Right lobe of liver (tissue), 6 donors: ENCODE results near the gene CMTM5. TPM values are rescaled to one million over a fixed set of nuclear protein-coding genes. Genes with fewer than 3 reads are reported as not detected.
"Not testable (repeated sequence)": the region's sequence is repeated elsewhere in the genome, so short reads cannot be mapped to it uniquely, and the experiment has no call there.

Source experiments
- ATAC-seq, 4 donors: fragments of 200-7000 bp; cut with Tn5 transposase; one replicate each; pipeline ENCODE4 v1.9.1; 2020; ENCODE audit warnings: mild to moderate bottlenecking in 4 of 4, moderate library complexity in 4 of 4
- DNase-seq, 3 donors: peaks; one replicate each; pipeline ENCODE4 v3.0.0-alpha.2; 2020
- H3K27ac ChIP-seq, 3 donors: fragments of 200-600 bp; one replicate each; pipeline ENCODE4 v1.8.0; 2022
- H3K27me3 ChIP-seq, 2 donors: fragments of 200-600 bp; one replicate each; pipeline ENCODE4 v1.8.0; 2022
- H3K36me3 ChIP-seq, 4 donors: fragments of 200-600 bp; sonication (generic) in 1 of 4; one replicate each; pipeline versions ENCODE4 v1.5.1 to v1.8.0; 2017 to 2022; ENCODE audit warnings: control low read depth in 1 of 4
- H3K4me1 ChIP-seq, 4 donors: fragments of 200-600 bp; sonication (generic) in 1 of 4; one replicate each; pipeline versions ENCODE4 v1.5.1 to v1.8.0; 2017 to 2022; ENCODE audit warnings: control low read depth in 1 of 4
- H3K4me3 ChIP-seq, 3 donors: fragments of 200-600 bp; one replicate each; pipeline ENCODE4 v1.8.0; 2022
- H3K9me3 ChIP-seq, 4 donors: fragments of 200-600 bp; sonication (generic) in 1 of 4; one replicate each; pipeline versions ENCODE4 v1.5.1 to v1.8.0; 2017 to 2022; ENCODE audit warnings: control low read depth in 1 of 4
- CTCF ChIP-seq, 4 donors: fragments of 200-600 bp in 3 of 4; fragments of 450-650 bp in 1 of 4; IDR thresholded peaks; one replicate each; pipeline versions ENCODE4 v1.5.1 to v1.8.0; 2016 to 2022; ENCODE audit warnings: antibody characterized with exemption in 4 of 4, mild to moderate bottlenecking in 2 of 4
- POLR2A ChIP-seq: fragments of 450-650 bp; IDR thresholded peaks from one replicate; pipeline ENCODE4 v1.6.1; 2017; ENCODE audit warnings: antibody characterized with exemption, mild to moderate bottlenecking
- WGBS: methylation state at CpG from one replicate; pipeline ENCODE4 v1.1.6; 2018; ENCODE audit warnings: low coverage, low lambda C conversion rate; ENCODE audit not compliant: insufficient coverage; ENCODE audit errors: missing lambda C conversion rate; 5-methylcytosine and 5-hydroxymethylcytosine counted together
- intact Hi-C, 2 donors: fragments of 100-400 bp; cut with DNase I; formaldehyde crosslinking; loops; one replicate each; pipeline versions ENCODE4 v1.11.2 to v1.14.1; 2022
- total RNA-seq, 6 experiments: library from RNA; depleted of rRNA in 2 of 6; stranded (reverse); fragments of >200 nt in 2 of 6; fragmentation: NEBNext Ultra II Directional in 3 of 6; extraction: Animal tissue kit (Norgen Biotek cat#: 25700) in 3 of 6; gene quantifications; one replicate each; pipeline versions ENCODE4 v1.1.0 to v1.2.4, GENCODE V29; 2016 to 2023
- donor health status: DM: no; HTN: yes; CAD: no.
- donor health status: DM: no; HTN: no; CAD: no.
- donor health status: DM: no; HTN: no; CAD: no.
- donor health status: DM: no; HTN: yes; CAD: no.
- donor health status: DM: no; HTN: yes; CAD: no.

CMTM5 gene
- total RNA-seq, 6 experiments from 2014 or later = 0.32 to 0.49 TPM; not detected in 4

DNA sequence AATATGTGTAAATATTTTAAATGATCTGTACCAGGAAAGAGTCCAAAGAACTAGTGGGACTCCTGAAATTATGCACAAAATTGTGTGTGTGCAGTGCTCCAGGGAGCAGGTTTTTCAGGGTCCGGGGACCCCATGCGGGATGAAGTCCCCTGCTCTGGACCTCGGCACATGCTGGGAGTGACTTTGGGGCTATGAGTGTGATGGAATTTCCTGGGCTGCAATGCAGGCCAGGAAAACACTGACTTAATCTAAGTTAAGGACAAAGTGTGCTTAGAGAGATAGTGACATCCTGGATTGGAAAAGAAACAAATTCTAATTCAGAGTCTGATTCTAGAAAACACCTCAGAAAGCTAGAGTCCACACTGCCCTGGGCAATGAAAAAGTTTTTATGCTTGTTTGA, 37.4 kb downstream of the CMTM5 start:
- H3K27ac ChIP-seq = no peak overlapping the region
- DNase-seq (no peak), ATAC-seq (peak in 2 of 4 donors; percentile 30 to 57)
- H3K4me3 ChIP-seq = no peak overlapping the region
- no peaks in the 10 kb centered on the region for H3K9me3 ChIP-seq
- H3K36me3 ChIP-seq = no peaks in the 10 kb centered on the region
- intact Hi-C loops = no loop called here
- no peaks in the 10 kb centered on the region for H3K27me3 ChIP-seq
- H3K4me1 ChIP-seq = no peaks in the 10 kb centered on the region
- TF ChIP-seq POLR2A (no peak), CTCF (IDR thresholded peaks at IDR 0.05) (no peak)
- 39% methylated on average over 3 of the region's 3 CpGs for WGBS

DNA sequence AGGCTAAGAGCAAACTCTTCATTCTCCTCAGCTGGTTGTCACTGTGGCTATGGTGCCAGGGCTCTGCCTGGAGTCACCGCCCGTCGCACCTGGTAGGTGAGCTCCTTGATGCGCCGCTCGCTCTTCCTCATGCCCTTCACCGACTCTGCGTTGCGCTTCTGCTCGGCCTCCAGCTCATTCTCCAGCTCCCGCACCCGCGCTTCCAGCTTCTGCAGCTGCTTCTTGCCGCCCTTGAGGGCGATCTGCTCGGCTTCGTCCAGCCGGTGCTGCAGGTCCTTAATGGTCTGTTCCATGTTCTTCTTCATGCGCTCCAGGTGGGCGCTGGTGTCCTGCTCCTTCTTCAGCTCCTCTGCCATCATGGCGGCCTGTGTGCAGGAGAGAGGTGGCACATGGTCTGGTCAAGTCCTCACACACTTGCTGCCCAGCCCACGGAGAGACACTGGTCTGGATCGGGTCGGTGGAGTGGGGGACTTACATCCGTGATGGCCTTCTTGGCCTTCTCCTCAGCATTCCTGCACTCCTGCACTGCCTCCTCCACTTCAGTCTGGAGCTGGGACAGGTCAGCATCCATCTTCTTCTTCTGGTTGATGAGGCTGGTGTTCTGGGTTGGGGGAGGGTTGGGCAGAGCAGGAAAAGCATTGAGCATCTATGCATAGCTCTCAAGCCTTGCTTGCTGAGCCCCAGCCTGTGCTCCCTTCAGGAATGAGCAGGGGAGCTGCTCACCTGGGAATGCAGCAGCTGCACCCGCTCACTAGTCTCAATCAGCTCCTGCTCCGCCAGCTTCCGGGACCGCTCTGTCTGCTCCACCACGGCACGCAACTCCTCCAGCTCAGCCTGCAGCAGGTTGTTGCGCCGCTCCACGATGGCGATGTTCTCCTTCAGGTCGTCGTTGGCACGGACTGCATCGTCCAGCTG, 38.3 kb downstream of the CMTM5 start:
- DNase-seq (no peak), ATAC-seq (peak in 1 of 4 donors; percentile 9)
- Histone ChIP-seq H3K9me3 (no peaks in the 10 kb centered on the region), H3K27ac (no peak overlapping the region), H3K27me3 (no peaks in the 10 kb centered on the region), H3K36me3 (no peaks in the 10 kb centered on the region), H3K4me3 (no peak overlapping the region), H3K4me1 (no peaks in the 10 kb centered on the region)
- intact Hi-C loops = no loop called here
- 93% methylated on average over 11 of the region's 39 CpGs for WGBS
- TF ChIP-seq CTCF (IDR thresholded peaks at IDR 0.05) (no peak), POLR2A (no peak)

DNA sequence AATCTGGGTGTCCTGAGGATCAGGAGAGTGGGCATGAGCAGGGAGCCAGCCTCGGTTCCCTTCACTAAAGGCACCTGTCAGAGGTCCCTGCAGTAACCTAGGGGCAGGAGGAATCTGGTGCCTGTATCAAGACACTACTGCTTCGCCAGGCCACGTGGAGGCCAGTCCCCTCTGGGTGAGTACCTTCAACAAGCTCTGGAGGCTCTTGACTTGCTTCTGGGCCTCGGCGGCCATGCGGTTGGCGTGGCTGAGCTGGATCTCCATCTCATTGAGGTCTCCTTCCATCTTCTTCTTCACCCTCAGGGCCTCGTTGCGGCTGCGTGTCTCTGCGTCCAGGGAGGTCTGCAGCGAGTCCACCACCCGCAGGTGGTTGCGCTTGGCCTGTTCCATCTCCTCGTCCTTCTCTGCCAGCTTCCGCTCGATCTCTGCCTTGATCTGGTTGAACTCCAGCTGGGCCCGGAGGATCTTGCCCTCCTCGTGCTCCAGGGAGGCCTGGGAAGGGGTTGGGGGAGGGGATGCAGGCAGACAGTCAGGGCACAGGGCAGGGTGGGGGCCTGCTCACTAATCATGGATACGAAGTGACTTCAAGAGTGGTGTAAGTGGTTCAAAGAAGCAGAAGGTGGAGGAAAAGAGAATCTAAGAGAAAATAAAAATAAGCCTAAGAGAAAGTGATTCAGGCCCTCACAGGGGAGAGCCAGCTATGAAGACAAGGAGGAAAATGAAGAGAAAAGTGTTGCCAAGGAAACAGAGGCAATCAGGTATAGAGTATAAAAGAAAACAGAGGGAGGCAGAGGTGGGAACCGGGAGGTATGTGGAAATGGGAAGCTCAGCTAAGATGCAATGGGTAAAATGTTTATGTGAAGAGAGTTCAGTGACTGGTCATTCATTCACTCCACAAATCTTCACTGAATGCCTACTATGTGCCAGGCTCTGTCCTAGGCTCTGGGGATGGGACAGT, 39.3 kb downstream of the CMTM5 start:
- Histone ChIP-seq H3K36me3 (no peaks in the 10 kb centered on the region), H3K9me3 (no peaks in the 10 kb centered on the region), H3K27ac (no peak overlapping the region), H3K27me3 (no peaks in the 10 kb centered on the region), H3K4me3 (no peak overlapping the region), H3K4me1 (no peaks in the 10 kb centered on the region)
- no peak for DNase-seq
- WGBS = 47% methylated on average over 5 of the region's 21 CpGs
- ATAC-seq = no peak
- no peak for TF ChIP-seq POLR2A
- TF ChIP-seq CTCF (IDR thresholded peaks at IDR 0.05) = no peak
- intact Hi-C loops = no loop called here

- H3K27me3 ChIP-seq = no peaks in the 10 kb centered on the region
- TF ChIP-seq POLR2A (no peak), CTCF (IDR thresholded peaks at IDR 0.05) (no peak)
- intact Hi-C loops = no loop called here
- DNase-seq (no peak), ATAC-seq (no peak)
- no peak overlapping the region for H3K4me3 ChIP-seq
- no peaks in the 10 kb centered on the region for H3K36me3 ChIP-seq
- H3K4me1 ChIP-seq = no peaks in the 10 kb centered on the region
- WGBS = 76% methylated on average over 4 of the region's 11 CpGs
- H3K9me3 ChIP-seq = no peaks in the 10 kb centered on the region
- H3K27ac ChIP-seq = no peak overlapping the region
Observed at GRCh38 chr14:23416801-23417200, 40.0 kb downstream of the CMTM5 start.

GRCh38 chr14:23417269-23417668, 40.4 kb downstream of the CMTM5 start:
- WGBS = 74% methylated on average over 8 of the region's 12 CpGs
- ATAC-seq, H3K27me3 ChIP-seq, H3K9me3 ChIP-seq, H3K27ac ChIP-seq, DNase-seq, H3K4me1 ChIP-seq, H3K4me3 ChIP-seq, intact Hi-C loops, H3K36me3 ChIP-seq: not testable (repeated sequence)
